Measurements from ENCODE around the gene MAP2K7.

DNA sequence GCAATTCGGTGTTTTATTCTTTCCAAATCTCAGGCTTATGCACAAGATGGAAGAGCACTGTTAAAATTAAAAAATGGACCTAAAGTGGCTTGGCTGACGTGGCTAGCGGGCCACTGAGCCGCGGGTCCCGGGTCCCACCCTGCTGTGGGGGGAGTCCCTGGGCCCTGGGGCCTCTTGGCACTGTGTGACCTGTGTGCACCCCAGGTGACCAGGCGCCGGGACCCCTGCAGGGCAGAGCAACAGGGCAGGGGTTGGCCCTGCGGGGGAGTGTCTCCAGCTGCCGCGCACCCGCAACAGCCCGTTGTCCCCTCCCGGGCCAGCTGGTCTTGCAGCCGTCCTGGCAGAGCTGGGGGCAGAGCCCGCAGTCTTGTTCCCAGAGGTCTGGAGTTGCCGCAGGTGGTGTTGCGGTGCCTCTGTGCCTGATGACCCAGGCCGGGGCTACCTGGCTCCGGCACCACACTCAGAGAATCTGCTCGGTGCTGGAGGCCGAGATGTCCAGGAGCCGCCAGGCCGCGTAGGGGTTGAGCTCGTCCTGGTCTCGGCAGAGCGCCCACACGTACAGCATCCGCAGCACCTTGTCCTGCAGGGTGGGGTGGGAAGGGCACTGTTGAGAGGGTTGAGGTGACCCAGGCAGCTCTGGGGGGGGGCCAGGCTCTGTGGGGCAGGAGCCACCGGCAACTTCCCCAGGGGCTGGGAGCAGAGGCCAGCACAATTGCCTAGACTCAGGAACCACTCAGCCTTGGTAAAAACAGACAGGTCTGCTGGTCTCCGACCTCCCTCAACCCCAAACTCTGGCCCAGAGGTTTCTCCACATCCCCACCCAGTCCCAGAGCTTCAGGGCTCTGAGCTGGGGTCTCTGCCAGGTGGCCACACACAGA is 23.3 kb downstream of the MAP2K7 start:
- TF ChIP-seq, protein P1, sequence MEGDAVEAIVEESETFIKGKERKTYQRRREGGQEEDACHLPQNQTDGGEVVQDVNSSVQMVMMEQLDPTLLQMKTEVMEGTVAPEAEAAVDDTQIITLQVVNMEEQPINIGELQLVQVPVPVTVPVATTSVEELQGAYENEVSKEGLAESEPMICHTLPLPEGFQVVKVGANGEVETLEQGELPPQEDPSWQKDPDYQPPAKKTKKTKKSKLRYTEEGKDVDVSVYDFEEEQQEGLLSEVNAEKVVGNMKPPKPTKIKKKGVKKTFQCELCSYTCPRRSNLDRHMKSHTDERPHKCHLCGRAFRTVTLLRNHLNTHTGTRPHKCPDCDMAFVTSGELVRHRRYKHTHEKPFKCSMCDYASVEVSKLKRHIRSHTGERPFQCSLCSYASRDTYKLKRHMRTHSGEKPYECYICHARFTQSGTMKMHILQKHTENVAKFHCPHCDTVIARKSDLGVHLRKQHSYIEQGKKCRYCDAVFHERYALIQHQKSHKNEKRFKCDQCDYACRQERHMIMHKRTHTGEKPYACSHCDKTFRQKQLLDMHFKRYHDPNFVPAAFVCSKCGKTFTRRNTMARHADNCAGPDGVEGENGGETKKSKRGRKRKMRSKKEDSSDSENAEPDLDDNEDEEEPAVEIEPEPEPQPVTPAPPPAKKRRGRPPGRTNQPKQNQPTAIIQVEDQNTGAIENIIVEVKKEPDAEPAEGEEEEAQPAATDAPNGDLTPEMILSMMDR (conservative IDR thresholded peaks at IDR 0.05; ENCODE audit: low read length) = no peak
- TF ChIP-seq EZH2phosphoT487 (IDR thresholded peaks at IDR 0.05; ENCODE audit: borderline replicate concordance) = no peak

Measured in Loucy (cell line).